H1 (cell line): ENCODE data around the gene CBS.
"Not testable (repeated sequence)": the region's sequence is repeated elsewhere in the genome, so short reads cannot be mapped to it uniquely, and the experiment has no call there.

Experiments
- ATF3 ChIP-seq: IDR thresholded peaks from 2 replicates; pipeline ENCODE4 v1.6.1; 2011; ENCODE audit warnings: low read depth, mild to moderate bottlenecking, low read length; ENCODE audit not compliant: insufficient read depth
- BCL11A ChIP-seq, 2 experiments: IDR thresholded peaks; one replicate each; pipeline ENCODE4 v1.6.1; 2011; ENCODE audit warnings: low read depth in 2 of 2, low read length in 2 of 2, mild to moderate bottlenecking in 2 of 2
- CTCF ChIP-seq, 3 experiments: IDR thresholded peaks; 1 replicate in 2 of 3; 2 replicates in 1 of 3; pipeline versions ENCODE4 v1.5.1 to v1.6.1; 2011; ENCODE audit warnings: low read length in 3 of 3, mild to moderate bottlenecking in 3 of 3, inconsistent platforms in 2 of 3, low read depth in 1 of 3, moderate library complexity in 1 of 3; ENCODE audit not compliant: insufficient read depth in 1 of 3; ENCODE audit errors: control extremely low read depth in 1 of 3
- HDAC2 ChIP-seq, 2 experiments: fragments of 300-600 bp in 1 of 2; sonication (generic) in 1 of 2; IDR thresholded peaks; 2 replicates each; pipeline ENCODE4 v1.6.1; 2011 to 2012; ENCODE audit warnings: low read depth in 2 of 2, low read length in 2 of 2, mild to moderate bottlenecking in 2 of 2, moderate library complexity in 2 of 2, borderline replicate concordance in 1 of 2, inconsistent platforms in 1 of 2
- MAX ChIP-seq: IDR thresholded peaks from 2 replicates; pipeline ENCODE4 v1.6.1; 2012; ENCODE audit warnings: inconsistent platforms
- POLR2A ChIP-seq, 2 experiments: IDR thresholded peaks; 1 replicate in 1 of 2; 2 replicates in 1 of 2; pipeline ENCODE4 v1.6.1; 2011; ENCODE audit warnings: low read depth in 2 of 2, low read length in 2 of 2, mild to moderate bottlenecking in 2 of 2; ENCODE audit errors: control extremely low read depth in 1 of 2
- RAD21 ChIP-seq, 2 experiments: IDR thresholded peaks in 1 of 2; conservative IDR thresholded peaks in 1 of 2; 2 replicates each; pipeline ENCODE4 v1.6.1; 2011; ENCODE audit warnings: low read depth in 2 of 2, low read length in 2 of 2, improper control_type of control experiment in 1 of 2, inconsistent platforms in 1 of 2, mild to moderate bottlenecking in 1 of 2, moderate library complexity in 1 of 2
- TAF1 ChIP-seq: IDR thresholded peaks from 2 replicates; pipeline ENCODE4 v1.6.1; 2011; ENCODE audit warnings: mild to moderate bottlenecking, low read depth, low read length
- YY1 ChIP-seq: IDR thresholded peaks from 2 replicates; pipeline ENCODE4 v1.6.1; 2011; ENCODE audit warnings: low read depth, mild to moderate bottlenecking, low read length

GRCh38 chr21:43101676-43102075 is 26.0 kb upstream of the CBS start:
- not testable (repeated sequence) for TF ChIP-seq POLR2A (IDR thresholded peaks at IDR 0.05; ENCODE audit: control extremely low read depth in 1 of 2, low read depth in 2 of 2, low read length in 2 of 2); RAD21 (IDR thresholded peaks at IDR 0.05 in 1 of 2, conservative IDR thresholded peaks at IDR 0.05 in 1 of 2; ENCODE audit: low read depth in 2 of 2, low read length in 2 of 2); ATF3; CTCF (IDR thresholded peaks at IDR 0.05; ENCODE audit: control extremely low read depth in 1 of 3, insufficient read depth in 1 of 3, low read depth in 1 of 3, low read length in 3 of 3); TAF1; YY1; HDAC2 (IDR thresholded peaks at IDR 0.05; ENCODE audit: borderline replicate concordance in 1 of 2, low read depth in 2 of 2, low read length in 2 of 2); MAX; BCL11A (IDR thresholded peaks at IDR 0.05; ENCODE audit: low read depth in 2 of 2, low read length in 2 of 2)
